HG02852 (cell line): Measurements from ENCODE around the gene RFX7.
A peak's percentile ranks its signal among the peaks of the same experiment; 100 is the strongest.
"Not testable (repeated sequence)": the region's sequence is repeated elsewhere in the genome, so short reads cannot be mapped to it uniquely, and the experiment has no call there.

Experiments
- ATAC-seq: cut with Tn5 transposase; IDR thresholded peaks from one replicate; pipeline ENCODE4 v1.9.1; 2021; ENCODE audit warnings: mild to moderate bottlenecking, moderate library complexity; ENCODE audit not compliant: unreplicated experiment

Gene RFX7

DNA sequence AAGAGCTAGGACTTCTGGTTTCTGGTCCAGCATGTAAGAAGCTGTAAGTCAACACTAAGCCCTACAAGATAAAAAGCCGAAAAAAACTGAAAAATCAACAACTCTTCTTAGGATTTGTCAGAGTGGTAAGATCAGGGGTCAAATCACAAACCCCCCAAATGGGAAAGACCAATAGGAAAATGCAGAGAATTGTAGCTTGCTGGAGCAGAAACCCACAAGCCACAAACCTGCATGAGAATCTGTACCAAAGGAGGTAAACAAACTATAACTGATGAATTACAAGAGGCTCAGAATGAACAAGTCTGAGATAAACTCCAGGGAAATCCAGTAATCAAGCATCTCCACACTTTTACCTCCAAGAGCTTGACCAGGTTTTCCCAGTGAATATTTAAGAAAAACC, 36.0 kb downstream of the RFX7 start:
- no peak for ATAC-seq

DNA sequence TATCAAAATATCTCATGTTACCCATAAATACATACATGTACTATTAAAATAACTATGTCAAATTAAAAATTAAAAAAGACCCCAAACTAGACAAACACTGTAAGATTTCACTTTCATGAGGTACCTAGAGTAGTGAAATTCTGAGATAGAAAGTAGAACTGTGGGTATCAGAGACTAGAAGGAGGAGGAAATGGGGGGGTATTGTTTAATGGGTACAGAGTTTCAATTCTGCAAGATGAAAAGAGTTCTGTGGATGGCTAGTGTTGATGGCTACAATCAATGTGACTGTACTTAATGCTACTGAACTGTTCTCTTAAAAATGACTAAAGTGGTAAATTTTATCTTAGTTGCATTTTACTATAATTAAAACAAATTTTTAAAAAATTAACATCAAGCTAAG, 36.6 kb downstream of the RFX7 start:
- peak; percentile 68 for ATAC-seq

DNA sequence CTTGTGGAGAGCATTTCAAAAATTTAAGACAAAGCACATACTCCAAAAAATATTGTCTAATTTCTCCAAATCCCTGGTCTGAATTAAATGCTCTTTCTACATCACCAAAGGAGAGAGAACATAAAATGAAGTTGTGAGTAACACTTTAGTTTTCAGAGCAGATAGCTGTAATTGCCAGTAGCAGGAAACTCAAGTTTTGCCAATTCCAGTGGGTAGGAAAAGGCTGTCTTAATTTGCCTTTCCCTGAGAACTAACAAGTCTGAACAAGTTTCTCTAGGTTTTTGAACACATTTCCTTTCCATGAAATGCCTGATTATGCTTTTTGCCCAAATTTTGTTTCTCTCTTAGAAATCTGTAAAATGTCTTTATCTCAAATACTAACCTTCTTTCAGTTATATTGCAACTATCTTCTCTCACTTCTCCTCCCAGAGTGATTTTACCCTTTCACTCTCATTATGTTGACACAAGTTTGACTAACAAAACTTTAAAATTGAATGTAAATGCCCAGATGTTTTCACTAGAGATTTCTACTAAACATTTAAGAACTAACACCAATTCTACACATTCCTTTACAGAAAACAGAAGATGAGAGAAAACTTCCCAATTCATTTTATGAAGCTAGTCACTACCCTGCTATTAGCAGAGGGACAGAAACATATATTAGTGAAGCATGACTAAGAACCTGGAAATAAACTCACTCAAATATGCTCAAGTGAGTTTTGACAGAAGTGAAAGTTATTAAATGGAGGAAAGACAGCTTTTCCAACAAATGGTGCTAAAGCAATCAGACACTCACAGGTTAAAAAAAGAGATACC, 38.4 kb downstream of the RFX7 start:
- no peak for ATAC-seq

DNA sequence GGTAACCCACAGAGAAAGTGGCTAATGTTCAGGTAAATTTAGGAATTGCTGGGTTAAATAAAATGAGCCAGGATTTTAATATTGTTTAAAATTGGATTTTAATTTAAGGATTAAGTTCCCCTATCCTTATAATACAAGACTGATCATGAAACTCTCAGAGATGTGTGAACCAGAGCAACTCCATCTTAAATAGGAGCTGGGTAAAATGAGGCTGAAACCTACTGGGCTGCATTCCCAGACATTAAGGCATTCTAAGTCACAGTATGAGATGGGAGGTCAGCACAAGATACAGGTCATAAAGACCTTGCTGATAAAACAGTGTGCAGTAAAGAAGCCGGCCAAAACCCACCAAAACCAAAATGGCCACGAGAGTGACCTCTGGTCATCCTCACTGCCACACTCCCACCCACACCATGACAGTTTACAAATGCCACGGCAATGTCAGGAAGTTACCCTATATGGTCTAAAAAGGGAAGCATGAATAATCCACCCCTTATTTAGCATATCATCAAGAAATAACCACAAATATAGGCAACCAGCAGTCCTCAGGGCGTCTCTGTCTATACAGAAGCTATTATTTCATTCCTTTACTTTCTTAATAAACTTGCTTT, 40.3 kb downstream of the RFX7 start:
- ATAC-seq = not testable (repeated sequence)

DNA sequence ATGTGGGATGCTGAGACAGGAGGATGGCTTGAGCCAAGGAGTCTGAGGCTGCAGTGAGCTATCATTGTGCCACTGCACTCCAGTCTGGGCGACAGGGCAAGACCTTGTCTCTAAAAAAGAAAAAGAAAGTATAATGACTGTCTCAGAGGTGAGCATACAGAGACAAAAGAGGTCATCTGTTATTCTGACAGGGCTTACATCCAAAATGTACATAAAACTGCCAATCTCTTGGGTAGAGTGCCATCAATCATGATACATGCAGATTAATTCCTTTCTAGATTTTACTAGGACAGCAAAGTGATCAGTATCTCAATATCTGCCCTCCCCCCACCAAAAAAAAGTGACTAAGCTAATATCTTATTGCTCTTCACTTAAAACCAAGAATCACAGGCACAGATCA, 41.0 kb downstream of the RFX7 start:
- ATAC-seq = no peak

DNA sequence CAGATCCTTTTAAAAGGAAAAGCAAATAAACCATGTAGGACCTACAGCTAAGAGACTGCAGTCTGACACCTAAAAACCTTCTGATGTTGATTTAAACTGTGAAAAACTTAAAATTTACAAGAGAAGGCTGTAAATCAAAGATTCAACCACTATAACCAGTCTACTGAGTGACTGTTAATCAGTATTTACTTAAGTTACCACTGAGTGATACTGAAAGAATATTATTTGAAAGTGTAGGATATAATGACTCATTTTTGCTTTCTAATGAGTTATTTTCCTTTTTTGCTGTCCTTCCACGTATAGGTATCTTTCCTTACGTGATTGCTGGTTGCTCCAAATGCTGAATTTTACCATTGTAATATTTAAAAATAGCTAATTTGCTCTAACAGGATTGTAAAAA, 44.6 kb downstream of the RFX7 start:
- no peak for ATAC-seq

DNA sequence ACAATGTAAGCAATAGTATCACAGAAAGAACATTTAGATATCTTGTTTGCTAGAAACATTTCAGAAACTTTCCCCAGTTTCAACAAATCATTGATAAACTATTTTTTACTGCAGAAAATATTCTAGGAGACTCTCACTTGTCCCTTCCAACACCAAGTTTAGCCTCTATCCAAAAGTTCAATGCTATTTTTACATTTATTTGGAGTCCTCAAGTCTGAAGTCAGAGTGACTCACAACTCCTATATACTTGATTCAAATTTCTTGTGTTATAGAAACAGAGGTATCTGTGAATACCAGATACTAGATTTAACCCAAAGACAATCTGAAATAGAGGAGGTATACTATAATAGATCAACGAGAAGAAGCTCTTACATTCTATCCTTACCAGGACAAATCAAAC, 49.6 kb downstream of the RFX7 start:
- no peak for ATAC-seq

DNA sequence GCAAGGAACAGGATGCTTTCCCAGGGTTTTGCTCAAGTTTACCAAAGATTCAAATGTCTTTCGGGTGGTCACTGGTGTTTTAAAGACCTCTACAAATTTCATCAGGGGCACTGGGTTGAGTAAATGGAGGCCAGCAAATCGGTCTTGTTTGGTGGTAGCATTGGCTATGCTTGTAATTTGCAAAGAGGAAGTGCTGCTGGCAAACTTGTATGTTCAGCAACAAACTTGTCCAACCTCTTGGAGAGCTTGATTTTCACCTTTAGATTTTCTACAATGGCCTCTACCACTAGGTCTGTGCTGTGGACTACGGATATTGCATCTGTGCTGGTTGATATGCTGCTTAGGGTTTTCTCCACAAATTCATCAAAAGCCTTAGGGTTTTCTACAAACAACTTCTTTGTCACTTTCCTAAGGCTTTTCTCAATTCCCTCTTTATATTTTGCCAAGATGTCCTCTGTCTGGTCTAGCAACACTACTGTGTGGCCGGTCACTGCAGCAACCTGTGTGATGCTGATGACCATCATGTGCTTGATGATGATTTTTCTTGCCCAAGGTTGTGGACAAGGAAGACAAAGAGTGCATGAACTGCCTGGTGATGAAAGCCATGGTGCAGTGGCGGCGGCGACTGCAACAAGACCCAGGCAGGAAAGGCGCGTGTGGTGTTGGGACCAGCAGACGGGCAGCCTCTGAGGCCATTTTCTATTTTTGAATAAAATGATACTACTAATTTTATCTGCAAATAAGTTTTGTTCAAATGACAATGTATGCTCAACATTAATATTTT, 50.8 kb downstream of the RFX7 start:
- no peak for ATAC-seq

DNA sequence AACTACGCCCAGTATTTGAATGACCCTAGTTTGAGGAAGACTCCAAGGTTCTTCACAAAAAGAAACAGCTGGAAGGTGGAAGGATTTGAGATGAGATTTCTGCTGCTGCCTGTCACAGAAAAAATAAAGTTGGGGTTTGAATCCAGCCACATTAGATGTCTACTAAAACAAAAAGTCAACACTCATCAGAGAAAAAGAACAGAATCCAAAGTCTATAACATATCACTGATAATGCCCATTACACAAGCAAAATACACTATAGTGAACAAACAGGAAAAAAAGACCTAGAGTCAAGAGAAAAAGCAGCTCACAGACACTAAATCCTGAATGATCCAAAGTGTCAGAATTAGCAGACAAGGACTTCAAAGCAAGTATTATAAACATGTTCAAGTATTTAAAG, 56.0 kb downstream of the RFX7 start:
- ATAC-seq = no peak

DNA sequence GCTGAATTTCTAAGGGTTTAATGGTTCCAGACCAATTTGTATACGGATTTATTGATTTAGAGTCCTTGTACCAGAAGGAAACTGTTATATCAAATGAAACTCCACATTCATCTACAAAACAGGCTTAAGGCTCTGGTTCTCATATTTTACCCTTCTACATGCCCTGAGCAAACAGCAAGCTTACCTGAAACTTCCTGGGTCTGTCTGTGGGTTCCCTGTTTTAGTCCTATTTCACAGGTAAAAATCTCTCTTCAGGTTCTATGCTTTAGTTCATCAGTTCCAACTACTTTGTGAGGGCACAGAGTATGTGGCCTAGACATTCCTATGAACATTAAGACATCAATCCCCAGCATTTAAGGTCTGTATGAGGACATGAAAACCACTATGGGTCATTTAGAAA, 57.7 kb downstream of the RFX7 start:
- no peak for ATAC-seq

DNA sequence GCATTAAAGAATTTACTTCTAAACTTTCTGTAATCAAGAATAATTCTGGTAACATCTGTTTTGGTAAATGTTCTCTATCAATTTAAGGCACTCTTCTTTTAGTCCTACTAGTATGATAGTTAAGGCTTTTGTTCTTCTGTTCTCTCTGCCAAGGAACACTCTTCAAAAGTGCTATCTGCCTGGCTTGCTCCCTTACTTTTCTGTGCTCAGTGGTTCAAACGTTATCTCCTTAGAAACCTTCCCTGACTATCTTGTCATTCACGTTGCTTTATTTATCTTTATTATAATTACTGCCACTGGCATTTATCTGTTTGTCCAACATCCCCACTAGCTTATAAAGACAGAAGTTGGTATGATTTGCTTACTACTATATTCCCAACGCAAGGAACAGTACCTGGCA, 59.2 kb downstream of the RFX7 start:
- no peak for ATAC-seq

DNA sequence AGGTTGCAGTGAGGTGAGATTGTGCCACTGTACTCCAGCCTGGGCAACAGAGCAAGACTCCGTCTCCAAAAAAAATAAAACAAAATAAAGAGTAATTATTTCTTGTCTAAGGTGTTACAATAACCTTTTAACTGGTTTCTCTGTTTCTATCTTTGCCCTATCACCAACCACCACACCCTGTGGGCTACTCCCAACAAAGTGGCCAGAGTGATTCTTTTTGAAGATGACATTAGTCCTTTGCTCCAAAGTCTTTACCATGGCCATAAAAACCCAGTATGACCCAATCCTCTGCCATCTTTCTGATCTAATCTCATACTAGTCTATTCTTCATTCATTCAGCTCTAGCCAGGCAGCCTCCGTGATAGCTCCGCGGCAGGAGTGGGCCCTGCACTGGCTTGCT, 62.8 kb downstream of the RFX7 start:
- no peak for ATAC-seq

DNA sequence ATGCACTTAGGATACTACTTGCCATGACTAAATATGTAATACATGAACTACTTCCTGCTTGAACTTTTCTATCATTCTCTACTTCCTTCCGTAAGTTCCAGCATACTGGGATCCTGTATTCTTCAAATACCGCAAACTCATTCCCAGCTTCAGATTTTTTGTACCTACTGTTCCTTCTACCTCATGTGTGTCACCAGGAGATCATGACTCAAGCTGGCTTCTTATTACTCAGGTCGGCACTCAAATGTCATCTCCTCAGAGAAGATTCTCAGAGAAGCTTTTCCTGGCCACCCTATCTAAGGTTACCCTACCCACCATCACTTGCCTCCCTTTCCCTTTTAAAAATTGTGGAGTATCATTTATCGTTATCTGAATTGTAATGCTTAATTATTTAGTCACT, 66.7 kb downstream of the RFX7 start:
- no peak for ATAC-seq

DNA sequence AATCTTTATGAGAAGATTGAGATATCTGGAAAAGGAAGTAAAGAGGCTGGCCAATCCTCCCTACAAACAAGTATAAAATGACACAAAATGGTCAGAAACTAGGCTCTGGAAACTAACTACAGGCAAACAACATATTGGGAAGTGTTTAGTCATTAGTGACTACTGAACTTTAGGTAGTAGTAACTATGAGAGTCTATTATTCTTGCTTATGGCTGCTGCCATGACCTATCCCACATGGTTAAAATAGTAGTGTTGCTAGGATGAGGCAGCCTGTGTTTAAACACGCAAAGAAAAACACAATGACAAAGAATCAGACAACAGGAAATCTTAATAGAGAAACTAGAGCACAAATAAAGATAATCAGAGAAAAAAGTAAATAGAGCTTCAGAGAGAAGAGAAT, 67.9 kb downstream of the RFX7 start:
- ATAC-seq = no peak

DNA sequence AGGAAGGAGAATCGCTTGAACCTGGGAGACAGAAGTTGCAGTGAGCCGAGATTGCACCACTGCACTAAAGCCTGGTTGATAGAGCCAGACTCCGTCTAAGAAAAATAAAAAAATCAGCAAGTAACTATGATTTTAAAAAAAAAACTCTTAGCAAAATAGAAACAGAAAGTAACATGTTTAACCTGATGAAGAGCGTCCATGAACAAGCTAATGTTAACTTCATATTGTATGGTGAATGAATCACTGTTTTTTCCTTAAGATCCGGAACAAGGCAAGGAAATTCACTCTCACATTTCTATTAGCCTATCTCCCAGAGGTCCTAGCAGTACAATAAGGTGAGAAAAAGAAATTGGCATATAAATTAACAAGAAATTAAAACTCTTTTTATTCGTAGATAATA, 69.0 kb downstream of the RFX7 start:
- ATAC-seq = no peak

DNA sequence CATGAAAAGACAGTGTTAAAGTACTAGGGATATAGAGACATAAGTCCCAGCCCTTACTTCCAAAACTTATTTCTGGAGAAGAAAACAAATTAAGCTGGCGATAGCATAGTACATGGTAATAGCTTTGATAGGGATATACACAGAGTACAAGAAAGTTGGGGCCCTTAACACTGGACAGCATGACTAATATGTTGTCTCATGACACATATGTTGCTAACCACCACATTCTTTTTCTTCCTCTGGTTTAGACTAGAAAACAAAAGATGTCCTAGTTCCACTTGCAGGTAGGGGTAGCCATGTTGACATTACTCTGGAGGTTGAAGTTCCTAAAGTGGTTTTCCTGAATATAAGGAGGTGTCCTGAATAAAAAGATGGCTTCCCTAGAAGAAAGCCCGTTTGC, 75.3 kb downstream of the RFX7 start:
- ATAC-seq = no peak

DNA sequence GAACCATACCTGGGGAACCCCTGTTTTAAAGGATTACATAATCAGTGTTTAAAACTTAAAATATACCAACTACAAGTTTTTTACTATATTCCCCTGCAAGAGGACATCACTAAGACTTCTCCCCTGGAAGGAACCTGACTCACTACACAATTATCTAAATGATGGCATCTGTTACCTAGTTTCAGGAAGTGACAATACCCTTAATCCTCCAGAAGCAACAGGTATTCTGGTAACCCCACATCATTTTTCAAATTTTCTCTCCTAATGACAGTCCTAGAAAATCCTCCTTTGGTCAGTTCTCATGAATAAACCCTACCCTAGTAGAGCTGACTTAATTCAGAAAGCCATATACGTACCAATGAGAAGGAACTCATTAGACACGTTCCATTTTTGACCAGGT, 78.4 kb downstream of the RFX7 start:
- ATAC-seq = no peak

DNA sequence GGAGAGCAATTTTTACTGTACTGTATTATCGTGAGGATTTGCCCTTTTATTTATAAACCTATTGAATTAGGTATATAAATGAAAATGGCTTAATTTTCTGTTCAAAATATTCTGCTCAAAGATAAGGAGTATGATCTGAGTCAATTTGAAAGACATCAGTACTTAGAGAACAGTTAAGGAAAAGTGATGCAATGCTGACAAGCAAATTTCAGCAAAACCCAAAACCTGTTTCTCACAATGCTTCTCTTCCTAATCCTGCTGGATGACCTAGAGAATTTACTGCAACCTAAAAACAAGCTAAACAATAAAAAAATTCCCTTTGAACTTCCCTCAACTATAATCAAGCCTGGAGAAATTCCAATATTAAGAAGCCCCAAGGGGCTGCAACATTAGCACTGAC, 82.7 kb downstream of the RFX7 start:
- no peak for ATAC-seq

DNA sequence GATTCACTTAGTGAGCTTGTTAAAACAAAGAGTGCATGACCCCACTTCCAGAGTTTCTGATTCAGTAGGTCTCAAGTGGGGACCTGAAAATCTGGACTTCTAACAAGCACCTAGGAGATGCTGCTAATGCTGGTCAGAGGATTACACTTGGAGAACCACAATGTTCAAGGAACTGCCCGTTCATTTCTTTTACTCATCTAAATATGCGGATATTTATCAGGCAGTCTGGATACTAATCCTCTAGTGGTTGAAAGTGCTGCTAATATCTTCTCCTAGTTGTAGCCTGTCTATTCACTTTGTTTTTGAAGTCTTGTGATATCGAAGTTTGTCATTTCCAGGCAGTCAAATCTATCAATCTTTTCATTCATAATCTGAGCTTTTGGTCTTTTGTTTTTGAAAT, 86.8 kb downstream of the RFX7 start:
- no peak for ATAC-seq

DNA sequence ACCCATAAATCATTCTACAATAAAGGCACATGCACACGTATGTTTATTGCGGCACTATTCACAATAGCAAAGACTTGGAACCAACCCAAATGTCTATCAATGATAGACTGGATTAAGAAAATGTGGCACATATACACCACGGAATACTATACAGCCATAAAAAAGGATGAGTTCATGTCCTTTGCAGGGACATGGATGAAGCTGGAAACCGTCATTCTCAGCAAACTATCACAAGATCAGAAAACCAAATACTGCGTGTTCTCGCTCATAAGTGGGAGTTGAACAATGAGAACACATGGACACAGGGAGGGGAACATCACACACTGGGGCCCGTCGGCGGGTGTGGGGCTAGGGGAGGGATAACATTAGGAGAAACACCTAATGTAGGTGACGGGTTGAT, 88.4 kb downstream of the RFX7 start:
- not testable (repeated sequence) for ATAC-seq

DNA sequence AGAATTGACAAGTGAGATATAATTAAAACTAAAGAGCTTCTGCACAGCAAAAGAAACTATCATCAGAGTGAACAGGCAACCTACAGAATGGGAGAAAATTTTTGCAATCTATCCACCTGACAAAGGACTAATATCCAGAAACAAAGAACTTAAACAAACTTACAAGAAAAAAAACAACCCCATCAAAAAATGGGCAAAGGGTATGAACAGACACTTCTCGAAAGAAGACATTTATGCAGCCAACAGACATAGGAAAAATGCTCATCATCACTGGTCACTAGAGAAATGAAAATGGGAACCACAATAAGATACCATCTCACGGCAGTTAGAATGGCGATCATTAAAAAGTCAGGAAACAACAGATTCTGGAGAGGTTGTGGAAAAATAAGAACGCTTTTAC, 88.9 kb downstream of the RFX7 start:
- not testable (repeated sequence) for ATAC-seq

DNA sequence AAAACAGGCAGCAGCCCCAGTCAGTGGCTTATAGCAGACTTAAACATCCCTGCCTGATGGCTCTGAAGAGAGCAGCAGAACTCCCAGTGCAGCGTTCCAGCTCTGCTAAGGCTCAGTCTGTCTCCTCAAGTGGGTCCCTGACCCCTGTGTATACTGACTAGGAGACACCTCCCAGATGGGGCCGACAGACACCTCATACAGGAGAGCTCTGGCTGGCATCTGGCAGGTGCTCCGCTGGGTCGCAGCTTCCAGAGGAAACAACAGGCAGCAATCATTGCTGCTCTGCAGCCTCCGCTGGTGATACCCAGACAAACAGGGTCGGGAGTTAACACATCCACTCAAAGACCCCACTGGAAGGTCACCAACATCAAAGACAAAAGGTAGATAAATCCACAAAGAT, 93.5 kb downstream of the RFX7 start:
- no peak for ATAC-seq
